GM12872 (cell line): ENCODE results near the gene CECR2.

Experiments used
- TF ChIP-seq, protein P1 (sequence below): IDR thresholded peaks from 3 replicates; pipeline ENCODE4 v1.5.1; 2011; ENCODE audit warnings: low read depth, mild to moderate bottlenecking, low read length, moderate library complexity; ENCODE audit not compliant: insufficient read depth

The CECR2 gene

DNA sequence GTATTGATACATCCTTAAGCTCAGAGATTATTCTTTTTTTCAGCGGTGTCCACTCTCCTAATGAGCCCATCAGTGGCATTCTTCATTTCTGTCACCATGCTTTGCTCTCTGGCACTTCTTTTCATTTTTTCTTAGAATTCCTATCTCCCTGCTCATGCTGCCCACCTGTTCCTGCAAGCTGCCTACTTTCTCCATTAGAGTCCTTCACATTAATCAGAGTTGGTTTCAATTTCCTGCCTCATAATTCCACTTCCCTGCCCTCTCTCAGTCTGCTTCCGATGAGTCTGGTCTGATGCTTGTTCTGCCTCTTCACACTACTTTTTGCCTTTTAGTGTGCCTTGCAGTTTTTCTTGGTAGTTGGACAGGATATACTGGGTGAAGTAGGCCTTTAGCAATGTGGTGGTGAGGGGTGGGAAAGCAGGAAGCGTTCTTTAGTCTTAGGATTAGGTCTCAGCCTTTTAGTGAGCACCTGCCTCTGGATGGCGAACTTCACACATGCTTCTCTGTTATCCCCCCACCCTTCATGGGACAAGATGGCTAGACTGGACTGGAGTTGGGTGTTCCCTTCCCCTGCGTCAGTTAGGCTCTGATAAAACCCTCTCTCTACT, 53.6 kb downstream of the CECR2 start:
- TF ChIP-seq, protein P1, sequence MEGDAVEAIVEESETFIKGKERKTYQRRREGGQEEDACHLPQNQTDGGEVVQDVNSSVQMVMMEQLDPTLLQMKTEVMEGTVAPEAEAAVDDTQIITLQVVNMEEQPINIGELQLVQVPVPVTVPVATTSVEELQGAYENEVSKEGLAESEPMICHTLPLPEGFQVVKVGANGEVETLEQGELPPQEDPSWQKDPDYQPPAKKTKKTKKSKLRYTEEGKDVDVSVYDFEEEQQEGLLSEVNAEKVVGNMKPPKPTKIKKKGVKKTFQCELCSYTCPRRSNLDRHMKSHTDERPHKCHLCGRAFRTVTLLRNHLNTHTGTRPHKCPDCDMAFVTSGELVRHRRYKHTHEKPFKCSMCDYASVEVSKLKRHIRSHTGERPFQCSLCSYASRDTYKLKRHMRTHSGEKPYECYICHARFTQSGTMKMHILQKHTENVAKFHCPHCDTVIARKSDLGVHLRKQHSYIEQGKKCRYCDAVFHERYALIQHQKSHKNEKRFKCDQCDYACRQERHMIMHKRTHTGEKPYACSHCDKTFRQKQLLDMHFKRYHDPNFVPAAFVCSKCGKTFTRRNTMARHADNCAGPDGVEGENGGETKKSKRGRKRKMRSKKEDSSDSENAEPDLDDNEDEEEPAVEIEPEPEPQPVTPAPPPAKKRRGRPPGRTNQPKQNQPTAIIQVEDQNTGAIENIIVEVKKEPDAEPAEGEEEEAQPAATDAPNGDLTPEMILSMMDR: no peak

DNA sequence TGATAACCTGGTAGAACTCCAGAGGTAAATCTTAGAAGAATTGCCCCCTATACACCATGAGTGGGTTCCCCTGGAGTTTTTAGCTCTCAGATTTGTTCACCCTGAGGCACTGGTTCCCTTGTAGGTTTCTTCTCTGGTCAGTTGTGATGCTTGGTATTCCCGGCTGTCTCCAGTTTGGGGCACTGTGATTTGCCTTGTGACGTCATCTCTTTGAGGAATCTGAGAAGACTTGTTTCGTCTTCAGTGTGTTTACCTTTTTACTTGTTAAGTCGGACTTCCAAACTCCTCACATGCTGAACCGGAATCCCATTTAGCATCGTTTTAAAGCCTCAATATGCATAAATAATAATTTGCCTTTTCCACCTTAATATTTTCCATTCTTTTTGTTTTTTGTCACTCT, 54.4 kb downstream of the CECR2 start:
- TF ChIP-seq, protein P1: no peak

DNA sequence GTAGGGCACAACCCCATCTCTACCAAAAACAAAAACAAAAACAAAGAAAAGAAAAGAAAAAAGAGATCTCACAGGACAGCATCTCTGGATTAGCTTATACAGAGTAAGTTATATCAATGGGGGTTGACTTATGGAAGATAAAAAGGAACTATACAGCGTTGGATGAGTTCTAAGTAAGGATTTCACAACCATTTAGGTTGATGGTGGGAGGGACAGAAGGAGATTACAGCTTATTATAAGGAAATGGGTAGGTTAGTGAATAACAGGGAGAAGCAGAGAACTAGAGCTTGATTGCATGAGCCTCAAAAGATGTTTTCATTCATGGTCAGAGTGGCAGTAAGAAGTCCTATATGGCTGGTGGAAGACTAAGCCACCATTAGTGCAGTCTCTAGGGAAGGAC, 60.3 kb downstream of the CECR2 start:
- TF ChIP-seq, protein P1: no peak

DNA sequence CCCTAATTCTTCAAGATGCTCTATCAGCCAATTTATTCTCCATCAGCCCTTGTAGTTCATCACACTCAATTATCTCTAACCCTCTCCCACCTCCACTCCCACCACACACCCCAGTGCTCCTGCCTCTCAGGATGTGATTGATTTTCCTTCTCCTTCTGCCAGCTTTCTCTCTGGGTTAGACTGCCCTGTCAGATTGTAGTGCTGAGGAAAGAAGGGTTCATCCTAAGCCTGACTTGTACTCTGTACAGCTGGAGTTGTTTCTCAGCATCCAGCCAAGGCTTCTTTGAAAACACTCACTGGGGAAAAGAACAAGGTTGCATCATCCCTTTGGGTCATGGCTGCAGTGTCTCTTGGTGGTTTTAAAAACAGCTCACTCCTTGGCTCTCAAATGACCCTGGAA, 61.2 kb downstream of the CECR2 start:
- TF ChIP-seq, protein P1: no peak

DNA sequence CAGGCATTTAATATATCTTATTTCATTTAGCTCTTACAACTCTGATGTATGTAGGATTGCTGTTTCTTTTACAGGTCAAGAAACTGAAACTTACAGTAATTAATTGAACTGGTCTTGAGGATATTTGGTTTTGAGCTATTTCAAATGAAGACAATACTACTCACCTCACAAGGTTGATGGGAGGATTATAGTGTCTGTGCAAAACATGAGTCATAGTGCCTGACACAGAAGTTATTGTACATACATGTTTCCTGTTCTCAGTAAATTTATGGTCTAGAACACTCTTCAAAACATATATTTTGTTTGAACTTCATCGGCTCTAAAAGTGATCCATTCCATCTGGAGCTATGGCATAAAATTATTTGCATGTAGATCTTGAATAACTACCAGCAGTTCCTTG, 61.9 kb downstream of the CECR2 start:
- TF ChIP-seq, protein P1: no peak

DNA sequence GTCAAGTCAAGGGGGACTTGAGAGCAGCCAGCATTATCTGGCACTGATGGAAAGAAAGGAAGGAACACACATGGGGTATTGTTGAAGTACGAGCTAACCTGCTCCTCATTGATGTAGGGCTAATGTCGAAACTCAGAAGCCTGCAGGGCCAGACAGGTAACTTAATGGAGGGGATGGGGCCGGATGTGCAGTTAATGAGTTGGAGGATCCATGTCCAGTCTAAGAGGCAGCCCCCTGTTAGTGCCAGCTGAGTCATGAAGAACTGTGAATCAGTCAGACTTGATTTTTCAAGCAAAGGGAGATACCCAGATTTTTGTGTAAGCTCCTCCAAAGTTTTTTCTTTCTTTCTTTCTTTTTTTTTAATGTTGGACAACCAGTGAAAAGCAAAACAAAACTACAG, 65.6 kb downstream of the CECR2 start:
- TF ChIP-seq, protein P1: no peak

DNA sequence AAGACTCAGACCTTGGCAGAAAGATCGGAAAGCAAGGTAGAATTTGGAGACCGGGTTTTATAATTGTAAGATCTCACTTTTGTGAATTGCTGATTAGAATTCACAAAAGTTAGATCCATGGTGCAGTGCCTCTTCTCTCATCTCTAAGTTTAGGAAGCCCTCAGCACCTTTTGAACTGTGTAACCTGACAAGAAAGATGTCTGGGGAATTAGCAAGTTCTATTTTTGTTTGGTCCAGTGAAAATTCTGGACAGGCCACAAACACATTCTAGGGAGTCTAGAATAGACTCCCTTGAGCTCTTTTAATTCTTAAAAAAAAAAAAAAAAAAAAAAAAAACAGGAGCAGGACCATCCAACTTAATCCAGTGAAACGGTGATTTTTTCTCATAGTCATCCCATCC, 66.1 kb downstream of the CECR2 start:
- TF ChIP-seq, protein P1: no peak
